Upper lobe of left lung (tissue), 6 donors: ENCODE measurements around the gene EEIG1. TPM values are rescaled to one million over a fixed set of nuclear protein-coding genes. Genes with fewer than 3 reads are reported as not detected.

Source experiments
- ATAC-seq, 2 donors: fragments of 200-7000 bp; cut with Tn5 transposase; one replicate each; pipeline ENCODE4 v1.9.1; 2022; ENCODE audit warnings: mild to moderate bottlenecking in 2 of 2, moderate library complexity in 2 of 2; ENCODE audit not compliant: low FRiP score in 2 of 2
- DNase-seq, 2 donors: peaks; one replicate each; pipeline ENCODE4 v3.0.0-alpha.2; 2019 to 2020
- H3K27ac ChIP-seq, 4 donors: fragments of 200-600 bp; sonication (generic); one replicate each; pipeline ENCODE4 v1.5.1; 2016 to 2019
- H3K27me3 ChIP-seq, 4 donors: fragments of 200-600 bp; sonication (generic); one replicate each; pipeline ENCODE4 v1.5.1; 2017 to 2019
- H3K36me3 ChIP-seq, 4 donors: fragments of 200-600 bp; sonication (generic); one replicate each; pipeline ENCODE4 v1.5.1; 2016 to 2019
- H3K4me1 ChIP-seq, 4 donors: fragments of 200-600 bp; sonication (generic); one replicate each; pipeline ENCODE4 v1.5.1; 2018 to 2019
- H3K4me3 ChIP-seq, 4 donors: fragments of 200-600 bp; sonication (generic); one replicate each; pipeline ENCODE4 v1.5.1; 2017 to 2019; ENCODE audit warnings: mild to moderate bottlenecking in 2 of 4, moderate library complexity in 1 of 4
- H3K9me3 ChIP-seq, 4 donors: fragments of 200-600 bp; sonication (generic); one replicate each; pipeline ENCODE4 v1.5.1; 2018 to 2019
- CTCF ChIP-seq, 6 experiments: fragments of 450-650 bp in 4 of 6; fragments of 200-600 bp in 2 of 6; sonication (generic) in 2 of 6; IDR thresholded peaks; one replicate each; pipeline ENCODE4 v1.5.1; 2016 to 2019; ENCODE audit warnings: antibody characterized with exemption in 6 of 6
- EP300 ChIP-seq, 4 donors: sonication (generic); formaldehyde crosslinking; IDR thresholded peaks; one replicate each; pipeline ENCODE4 v1.5.1; 2017; ENCODE audit warnings: antibody characterized with exemption in 4 of 4, control low read depth in 2 of 4
- POLR2A ChIP-seq, 4 donors: fragments of 450-650 bp; IDR thresholded peaks; one replicate each; pipeline ENCODE4 v1.5.1; 2016 to 2017; ENCODE audit warnings: antibody characterized with exemption in 4 of 4, mild to moderate bottlenecking in 2 of 4
- POLR2AphosphoS5 ChIP-seq, 2 donors: sonication (generic); formaldehyde crosslinking; IDR thresholded peaks; one replicate each; pipeline ENCODE4 v1.5.1; 2017; ENCODE audit warnings: antibody characterized with exemption in 2 of 2
- WGBS, 2 donors: methylation state at CpG; one replicate each; pipeline ENCODE4 v1.1.5; 2017 to 2018; 5-methylcytosine and 5-hydroxymethylcytosine counted together
- total RNA-seq, 6 donors: library from RNA; depleted of rRNA in 4 of 6; stranded (reverse); fragments of >200 nt in 4 of 6; gene quantifications; one replicate each; pipeline versions ENCODE4 v1.1.0 to v1.2.1, GENCODE V29; 2016 to 2021
- donor health status: DM: no; HTN: no; CAD: no; lungs with moderate emphysema.
- donor health status: DM: no; HTN: yes; CAD: no; lungs with severe emphysema.

Gene EEIG1
- total RNA-seq, 6 donors from 2014 or later = 17.8 to 60.7 (median 48.0) TPM

GRCh38 chr9:127931092-127931881 lies 49.5 kb downstream of the EEIG1 start:
- ATAC-seq = peak; percentile 34 to 84
- H3K4me1 ChIP-seq = peaks cover 41 to 63% (median 45%) of the 10 kb centered on the region in 4 donors
- TF ChIP-seq CTCF (IDR thresholded peaks at IDR 0.05) (no peak), POLR2A (IDR thresholded peaks at IDR 0.05) (peak in 1 of 4 donors; percentile 42), POLR2AphosphoS5 (IDR thresholded peaks at IDR 0.05) (peak in 1 of 2 donors; percentile 39), EP300 (IDR thresholded peaks at IDR 0.05) (peak in 1 of 4 donors; percentile 64)

More at GRCh38 chr9:127931092-127931881, 49.5 kb downstream of the EEIG1 start:
- 25 to 37% methylated on average over 18 of the region's 18 CpGs for WGBS, 2 donors
- peaks cover 0 to 8% (median 3%) of the 10 kb centered on the region in 4 donors for H3K36me3 ChIP-seq
- H3K4me3 ChIP-seq = peak overlapping the region in 3 of 4 donors; percentile 51 to 64 (median 58)
- H3K9me3 ChIP-seq = no peaks in the 10 kb centered on the region
- peaks cover 0 to 12% (median 5%) of the 10 kb centered on the region in 4 donors for H3K27me3 ChIP-seq
- H3K27ac ChIP-seq = peak overlapping the region; percentile 22 to 83 (median 69)
- DNase-seq = peak in 1 of 2 donors; percentile 58

Other genes with a start within 250 kb of the EEIG1 start
- gene TOR2A, start 245.7 kb downstream of the EEIG1 start, total RNA-seq = 10 to 100 TPM; 11.4 to 27.2 (median 21.0) TPM
- gene SH2D3C, start 202.3 kb downstream of the EEIG1 start, total RNA-seq = 10 to 100 TPM; 17.5 to 90.4 (median 37.5) TPM
- gene CDK9, start 195.0 kb downstream of the EEIG1 start, total RNA-seq = 100 to 1,000 TPM in 3 of 6 donors, 10 to 100 TPM in 3; 69.8 to 168 (median 106) TPM
- 100 to 1,000 TPM in 2 of 6 donors, 10 to 100 TPM in 4; 85.1 to 337 (median 95.5) TPM for gene FPGS, start 178.1 kb downstream of the EEIG1 start, total RNA-seq
- 100 to 1,000 TPM in 4 of 6 donors, 10 to 100 TPM in 2; 45.7 to 378 (median 178) TPM for gene ENG, start 126.3 kb downstream of the EEIG1 start, total RNA-seq
- 100 to 1,000 TPM; 106 to 239 (median 161) TPM for gene AK1, start 103.3 kb downstream of the EEIG1 start, total RNA-seq
- 100 to 1,000 TPM in 1 of 6 donors, 10 to 100 TPM in 5; 67.3 to 117 (median 85.2) TPM for gene ST6GALNAC6, start 81.4 kb downstream of the EEIG1 start, total RNA-seq
- 100 to 1,000 TPM in 1 of 6 donors, 10 to 100 TPM in 5; 41.3 to 105 (median 56.2) TPM for gene ST6GALNAC4, start 63.9 kb downstream of the EEIG1 start, total RNA-seq
- 10 to 100 TPM in 3 of 6 donors, 1 to 10 TPM in 3; 4.1 to 38.8 (median 10.0) TPM for gene PIP5KL1, start 50.2 kb downstream of the EEIG1 start, total RNA-seq
- 10 to 100 TPM; 20.1 to 40.7 (median 25.6) TPM for gene DPM2, start 43.1 kb downstream of the EEIG1 start, total RNA-seq
- 10 to 100 TPM in 5 of 6 donors, 1 to 10 TPM in 1; 8.0 to 37.7 (median 13.0) TPM for gene NAIF1, start 86.3 kb upstream of the EEIG1 start, total RNA-seq
- 10 to 100 TPM; 23.6 to 40.2 (median 33.7) TPM for gene SLC25A25, start 87.2 kb upstream of the EEIG1 start, total RNA-seq
- gene PTGES2, start 146.7 kb upstream of the EEIG1 start, total RNA-seq = 100 to 1,000 TPM in 1 of 6 donors, 10 to 100 TPM in 5; 45.9 to 116 (median 61.1) TPM
- 100 to 1,000 TPM in 2 of 6 donors, 10 to 100 TPM in 3, 1 to 10 TPM in 1; 9.0 to 193 (median 38.2) TPM for gene LCN2, start 168.5 kb upstream of the EEIG1 start, total RNA-seq
- 100 to 1,000 TPM in 3 of 6 donors, 10 to 100 TPM in 3; 62.4 to 204 (median 102) TPM for gene BBLN, start 179.3 kb upstream of the EEIG1 start, total RNA-seq
- 100 to 1,000 TPM in 3 of 6 donors, 10 to 100 TPM in 3; 53.4 to 136 (median 95.5) TPM for gene CIZ1, start 210.6 kb upstream of the EEIG1 start, total RNA-seq
- gene DNM1, start 222.4 kb upstream of the EEIG1 start, total RNA-seq = 10 to 100 TPM in 2 of 6 donors, 1 to 10 TPM in 4; 1.4 to 17.8 (median 7.9) TPM